SK-N-DZ (cell line): ENCODE data around the gene ARHGAP26.
"Not testable (repeated sequence)": the region's sequence is repeated elsewhere in the genome, so short reads cannot be mapped to it uniquely, and the experiment has no call there.

Experiments
- DNase-seq: peaks from one replicate; pipeline ENCODE4 v3.0.0-alpha.2; 2015; ENCODE audit warnings: low spot score

Gene ARHGAP26

GRCh38 chr5:143116814-143117213, 346.6 kb downstream of the ARHGAP26 start:
- DNase-seq: no peak

GRCh38 chr5:143117821-143118220, 347.6 kb downstream of the ARHGAP26 start:
- DNase-seq: no peak

GRCh38 chr5:143118222-143118621, 348.0 kb downstream of the ARHGAP26 start:
- no peak for DNase-seq

GRCh38 chr5:143118818-143119217, 348.6 kb downstream of the ARHGAP26 start:
- DNase-seq: not testable (repeated sequence)

GRCh38 chr5:143119291-143119769, 349.2 kb downstream of the ARHGAP26 start:
- DNase-seq: no peak

GRCh38 chr5:143119881-143120341, 349.7 kb downstream of the ARHGAP26 start:
- DNase-seq: no peak

- no peak for DNase-seq
Measured at GRCh38 chr5:143120460-143121134, 350.4 kb downstream of the ARHGAP26 start.

- no peak for DNase-seq
Measured at GRCh38 chr5:143121135-143121475, 350.9 kb downstream of the ARHGAP26 start.

GRCh38 chr5:143124593-143124992, 354.4 kb downstream of the ARHGAP26 start:
- no peak for DNase-seq

GRCh38 chr5:143126174-143127019, 356.2 kb downstream of the ARHGAP26 start:
- no peak for DNase-seq

- no peak for DNase-seq
Measured at GRCh38 chr5:143128412-143129071, 358.4 kb downstream of the ARHGAP26 start.

GRCh38 chr5:143129203-143129602, 359.0 kb downstream of the ARHGAP26 start:
- no peak for DNase-seq

GRCh38 chr5:143129910-143130612, 359.9 kb downstream of the ARHGAP26 start:
- no peak for DNase-seq

GRCh38 chr5:143130613-143131305, 360.6 kb downstream of the ARHGAP26 start:
- DNase-seq: no peak

GRCh38 chr5:143131972-143132371, 361.8 kb downstream of the ARHGAP26 start:
- no peak for DNase-seq

- no peak for DNase-seq
Measured at GRCh38 chr5:143132739-143133138, 362.6 kb downstream of the ARHGAP26 start.

GRCh38 chr5:143133721-143134120, 363.5 kb downstream of the ARHGAP26 start:
- DNase-seq: no peak

- no peak for DNase-seq
Measured at GRCh38 chr5:143134269-143134668, 364.1 kb downstream of the ARHGAP26 start.

- DNase-seq: no peak
Measured at GRCh38 chr5:143134900-143135299, 364.7 kb downstream of the ARHGAP26 start.

GRCh38 chr5:143135832-143136551, 365.8 kb downstream of the ARHGAP26 start:
- no peak for DNase-seq
